DND-41 (cell line): ENCODE measurements around the gene MYH6.

Experiments
- ATAC-seq: fragments of 200-7000 bp; cut with Tn5 transposase; 3 replicates; pipeline ENCODE4 v1.9.1; 2021; ENCODE audit warnings: low read depth; ENCODE audit not compliant: insufficient read depth
- DNase-seq: peaks from one replicate; pipeline ENCODE4 v3.0.0-alpha.2; 2020
- H2AFZ ChIP-seq: 2 replicates; pipeline ENCODE4 v1.6.0; 2012; ENCODE audit warnings: low read depth, low read length
- H3K27ac ChIP-seq: 2 replicates; pipeline ENCODE4 v1.5.1; 2012; ENCODE audit warnings: low read length, inconsistent platforms
- H3K27me3 ChIP-seq: fragments of 200-600 bp; sonication (generic); 2 replicates; pipeline ENCODE4 v1.6.0; 2012; ENCODE audit warnings: low read length, mild to moderate bottlenecking, inconsistent platforms; ENCODE audit not compliant: insufficient read depth, poor library complexity
- H3K36me3 ChIP-seq: 2 replicates; pipeline ENCODE4 v1.5.1; 2012; ENCODE audit warnings: low read length, inconsistent platforms; ENCODE audit not compliant: insufficient read depth
- H3K4me1 ChIP-seq: 2 replicates; pipeline ENCODE4 v1.5.1; 2012; ENCODE audit warnings: mild to moderate bottlenecking, low read length; ENCODE audit not compliant: insufficient read depth
- H3K4me2 ChIP-seq: 2 replicates; pipeline ENCODE4 v1.6.0; 2012; ENCODE audit warnings: mild to moderate bottlenecking, moderate library complexity, low read length, inconsistent platforms; ENCODE audit not compliant: insufficient read depth
- H3K4me3 ChIP-seq, 2 experiments: fragments of 200-600 bp in 1 of 2; shearing (Covaris generic) in 1 of 2; 2 replicates each; pipeline ENCODE4 v1.5.1; 2012 to 2016; ENCODE audit warnings: inconsistent platforms in 2 of 2, low read length in 2 of 2, mild to moderate bottlenecking in 2 of 2, low read depth in 1 of 2, moderate library complexity in 1 of 2
- H3K79me2 ChIP-seq: 2 replicates; pipeline ENCODE4 v1.6.0; 2012; ENCODE audit warnings: low read length, inconsistent platforms; ENCODE audit not compliant: insufficient read depth
- H3K9ac ChIP-seq: 2 replicates; pipeline ENCODE4 v1.6.0; 2012; ENCODE audit warnings: low read depth, mild to moderate bottlenecking, inconsistent platforms, low read length, moderate library complexity
- H3K9me3 ChIP-seq: 2 replicates; pipeline ENCODE4 v1.5.1; 2012; ENCODE audit warnings: low read length, moderate library complexity, mild to moderate bottlenecking, inconsistent platforms; ENCODE audit not compliant: insufficient read depth, severe bottlenecking
- H4K20me1 ChIP-seq: 2 replicates; pipeline ENCODE4 v1.6.0; 2012; ENCODE audit warnings: low read length; ENCODE audit not compliant: insufficient read depth
- CTCF ChIP-seq: IDR thresholded peaks from 2 replicates; pipeline ENCODE4 v1.5.1; 2012; ENCODE audit warnings: borderline replicate concordance, low read length, moderate library complexity, mild to moderate bottlenecking; ENCODE audit not compliant: poor library complexity, severe bottlenecking; ENCODE audit errors: extremely low read depth
- EZH2 ChIP-seq: IDR thresholded peaks from 3 replicates; pipeline ENCODE4 v1.6.1; 2012; ENCODE audit warnings: borderline replicate concordance, low read depth, mild to moderate bottlenecking, moderate library complexity, low read length, inconsistent platforms; ENCODE audit not compliant: severe bottlenecking

The MYH6 gene

GRCh38 chr14:23365036-23365731 lies 42.9 kb downstream of the MYH6 start, which contains the start of gene EFS:
EFS (minus strand) TSS chr14:23365172; CDS start chr14:23365025, 147 bp downstream.
- H3K4me1 ChIP-seq: no peaks in the 10 kb centered on the region
- no peak within 1 kb of the TSS for H3K9ac ChIP-seq
- H3K36me3 ChIP-seq: no peaks in the 10 kb centered on the region
- H3K4me2 ChIP-seq: no peak within 1 kb of the TSS
- DNase-seq: no peak
- no peak for ATAC-seq
- H4K20me1 ChIP-seq: no peaks in the 10 kb centered on the region
- H3K79me2 ChIP-seq: no peaks in the 10 kb centered on the region
- no peak for TF ChIP-seq EZH2
- no peak for TF ChIP-seq CTCF
- H3K27me3 ChIP-seq: peaks cover 3% of the 10 kb centered on the region
- H2AFZ ChIP-seq: no peak within 1 kb of the TSS
- H3K4me3 ChIP-seq: no peak within 1 kb of the TSS
- no peak within 1 kb of the TSS for H3K27ac ChIP-seq
- H3K9me3 ChIP-seq: no peaks in the 10 kb centered on the region

DNA sequence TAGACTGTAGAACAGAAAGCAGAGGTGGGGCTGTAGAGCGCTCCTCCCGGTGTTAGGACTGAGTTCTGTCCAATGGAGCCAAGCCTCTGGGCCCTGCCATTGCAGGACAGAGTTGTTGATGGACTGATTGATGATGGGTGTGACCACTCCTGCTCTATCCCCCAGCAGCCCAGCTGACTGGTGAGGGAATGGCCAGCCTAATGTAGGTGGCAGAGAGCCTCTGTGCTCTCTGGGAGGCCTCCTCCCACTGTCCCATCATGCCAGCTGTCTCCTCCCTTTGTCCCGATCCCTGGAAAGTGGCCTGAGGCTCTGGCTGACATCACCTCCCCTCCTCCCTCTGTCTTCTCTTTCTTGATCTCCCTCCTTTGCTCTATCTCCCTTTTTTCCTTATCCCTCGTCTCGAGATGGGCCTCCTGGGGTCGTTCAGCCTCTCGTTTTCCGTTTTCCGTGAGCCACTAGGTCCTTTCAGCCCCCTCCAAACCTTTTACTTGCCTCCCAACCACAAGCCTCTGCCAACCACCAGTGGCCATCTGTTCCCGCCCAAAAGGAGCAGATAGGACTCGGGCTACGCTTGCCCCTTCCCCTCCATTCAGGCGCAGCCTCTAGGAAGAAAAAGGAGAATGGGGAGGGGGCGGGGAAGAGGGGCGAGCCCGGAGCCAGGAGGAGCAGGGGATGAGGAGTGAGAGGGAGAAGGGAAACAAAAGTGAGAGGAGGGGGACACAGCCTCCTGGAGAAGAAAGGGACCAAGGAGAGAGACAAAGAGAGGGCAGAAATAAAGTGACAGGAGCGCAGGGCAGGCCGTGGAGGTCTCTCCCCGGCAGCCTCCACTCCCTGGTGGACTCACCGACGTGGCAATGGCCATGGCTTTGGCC lies 43.7 kb downstream of the MYH6 start:
- TF ChIP-seq EZH2: no peak
- no peak for TF ChIP-seq CTCF
- Histone ChIP-seq H3K79me2 (no peaks in the 10 kb centered on the region), H3K27me3 (peaks cover under 1% of the 10 kb centered on the region), H3K27ac (no peak overlapping the region), H3K36me3 (no peaks in the 10 kb centered on the region), H4K20me1 (no peaks in the 10 kb centered on the region), H3K9me3 (no peaks in the 10 kb centered on the region), H2AFZ (no peak overlapping the region), H3K9ac (no peak overlapping the region), H3K4me3 (no peak overlapping the region), H3K4me2 (no peak overlapping the region), H3K4me1 (no peaks in the 10 kb centered on the region)
- DNase-seq (no peak), ATAC-seq (no peak)

- no peaks in the 10 kb centered on the region for H3K4me1 ChIP-seq
- ATAC-seq: no peak
- no peak overlapping the region for H3K27ac ChIP-seq
- H3K4me3 ChIP-seq: no peak overlapping the region
- H3K4me2 ChIP-seq: no peak overlapping the region
- no peaks in the 10 kb centered on the region for H3K9me3 ChIP-seq
- H4K20me1 ChIP-seq: 0 out of 2 replicates have a peak, but pooled peaks cover 3% of the 10 kb centered on the region
- no peaks in the 10 kb centered on the region for H3K79me2 ChIP-seq
- peaks cover 16% of the 10 kb centered on the region for H3K27me3 ChIP-seq
- H3K36me3 ChIP-seq: no peaks in the 10 kb centered on the region
- H3K9ac ChIP-seq: no peak overlapping the region
- DNase-seq: no peak
- no peak for TF ChIP-seq CTCF
- TF ChIP-seq EZH2: no peak
- H2AFZ ChIP-seq: no peak overlapping the region
Observed at GRCh38 chr14:23362200-23362599, 45.9 kb downstream of the MYH6 start.
